Cardiac septum (tissue), 1 donor: ENCODE results near the gene TGFB2. TPM values are rescaled to one million over a fixed set of nuclear protein-coding genes. Genes with fewer than 3 reads are reported as not detected.

ENCODE experiments used
- DNase-seq: peaks from one replicate; pipeline ENCODE4 v3.0.0-alpha.2; 2020; ENCODE audit warnings: low spot score
- intact Hi-C: fragments of 100-400 bp; cut with DNase I; formaldehyde crosslinking; loops from one replicate; pipeline ENCODE4 v1.14.0; 2022
- total RNA-seq: library from RNA; stranded (reverse); fragmentation: NEBNext Ultra II Directional; extraction: Animal tissue kit (Norgen Biotek cat#: 25700); gene quantifications from one replicate; pipeline ENCODE4 v1.2.1, GENCODE V29; 2021
- donor health status: DM: no; HTN: no; CAD: no.

TGFB2 gene
- total RNA-seq, 1 donor from 2014 or later, result 40.5 TPM

DNA sequence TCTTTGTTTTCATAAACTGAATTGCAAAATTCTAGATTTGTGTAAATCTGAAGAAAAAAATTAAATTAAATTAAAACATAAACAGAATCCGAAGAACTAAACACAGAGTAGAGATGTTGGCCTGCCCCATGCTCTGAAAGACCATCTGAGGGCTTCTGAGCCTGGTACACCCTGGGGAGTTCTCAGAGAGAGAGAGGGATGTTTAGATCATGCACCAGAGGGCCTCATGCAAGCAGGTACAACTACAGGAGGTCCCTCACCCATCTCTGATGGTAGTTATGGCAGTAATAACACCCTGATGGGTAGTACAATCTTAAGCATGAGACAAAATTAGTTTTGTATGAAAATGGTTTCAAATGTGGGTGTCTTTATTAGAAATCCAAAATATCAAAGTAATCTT is 127.7 kb downstream of the TGFB2 start:
- intact Hi-C loops, result loop anchor here (10.0 kb wide), 1 partner anchor 702 kb away; the partner anchor contains the start of gene LYPLAL1
- no peak for DNase-seq

DNA sequence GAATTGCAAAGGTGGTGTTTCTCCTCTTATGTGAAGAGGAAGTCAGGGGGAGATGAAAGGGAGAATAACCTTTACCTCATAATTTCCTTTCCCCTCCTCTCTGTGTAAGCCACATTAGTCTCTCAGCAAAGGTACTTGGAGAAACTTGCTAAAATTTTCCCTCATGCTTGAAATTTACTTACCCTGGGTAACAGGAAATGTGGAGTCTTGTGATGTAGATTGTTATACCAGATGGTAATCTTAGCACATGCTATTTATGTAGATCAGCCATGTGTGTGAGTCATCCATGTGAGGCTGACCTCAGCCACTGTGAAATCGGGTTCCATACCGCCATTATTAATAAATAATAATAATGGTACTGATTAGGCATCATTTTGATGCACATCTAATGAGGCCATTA is 128.4 kb downstream of the TGFB2 start:
- intact Hi-C loops, result loop anchor here (10.0 kb wide), 1 partner anchor 701 kb away; the partner anchor contains the start of gene LYPLAL1
- DNase-seq, result no peak

DNA sequence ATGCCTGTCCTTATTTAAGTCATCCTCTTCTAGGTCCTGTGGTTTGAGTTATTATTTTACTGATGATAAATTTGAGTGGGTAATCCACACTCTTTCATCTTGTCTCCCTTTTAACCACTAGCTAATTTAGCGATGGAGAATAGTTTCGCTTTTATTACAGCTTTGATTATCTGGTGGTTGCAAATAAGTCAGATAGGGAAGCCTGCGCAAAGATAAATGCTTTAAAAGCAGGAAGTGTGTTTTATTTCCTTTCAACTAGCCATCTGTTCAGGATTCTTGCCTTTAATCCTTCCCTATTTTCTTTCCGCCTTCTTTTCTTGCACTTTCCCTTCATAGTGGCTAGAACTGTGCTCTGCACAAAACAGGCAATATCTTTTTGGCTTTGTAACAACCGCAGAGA is 129.0 kb downstream of the TGFB2 start:
- intact Hi-C loops, result loop anchor here (10.0 kb wide), 1 partner anchor 701 kb away; the partner anchor contains the start of gene LYPLAL1
- no peak for DNase-seq

DNA sequence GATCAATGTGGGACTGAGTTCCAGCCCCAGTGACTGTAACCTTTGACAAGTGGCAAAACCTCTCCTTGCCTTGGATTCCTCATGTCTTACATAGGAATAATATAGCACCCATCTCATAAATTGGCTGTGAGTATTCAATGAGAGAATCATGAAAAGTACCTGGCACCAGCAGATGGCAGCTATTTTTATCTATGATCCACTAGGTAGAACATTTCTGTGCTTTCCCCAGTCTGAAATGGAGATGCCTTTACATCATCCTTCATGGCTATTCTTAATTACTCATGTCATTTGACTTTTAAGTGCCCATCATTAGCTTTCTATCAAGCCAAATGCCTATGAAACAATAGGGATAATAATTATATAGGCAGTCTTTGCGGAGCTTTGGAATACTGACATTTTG is 130.1 kb downstream of the TGFB2 start:
- DNase-seq, result no peak
- intact Hi-C loops, result loop anchor here (5.0 to 10.0 kb wide), 2 partner anchors 128 to 700 kb away; partner anchors contain the start of genes LYPLAL1 and TGFB2

DNA sequence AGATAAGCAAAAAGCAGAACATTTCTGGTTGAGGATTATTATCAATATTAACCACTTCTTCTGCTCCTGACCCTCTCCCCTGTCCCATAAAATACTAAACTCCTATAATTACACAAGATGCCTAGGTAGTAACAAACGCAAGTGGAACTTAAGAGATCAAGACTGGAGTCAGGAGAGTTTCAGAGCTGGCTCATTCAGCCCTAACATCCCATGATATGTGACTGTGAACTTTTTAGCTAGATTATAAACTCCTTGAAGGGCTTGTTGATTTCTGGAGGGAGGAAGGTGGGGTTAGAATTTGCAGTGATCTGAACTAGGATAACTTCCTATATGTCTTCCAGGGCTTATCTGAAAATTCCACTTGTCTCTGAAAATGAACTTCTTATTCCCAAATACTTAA is 130.6 kb downstream of the TGFB2 start:
- intact Hi-C loops, result loop anchor here (5.0 to 10.0 kb wide), 2 partner anchors 128 to 699 kb away; partner anchors contain the start of genes LYPLAL1 and TGFB2

DNA sequence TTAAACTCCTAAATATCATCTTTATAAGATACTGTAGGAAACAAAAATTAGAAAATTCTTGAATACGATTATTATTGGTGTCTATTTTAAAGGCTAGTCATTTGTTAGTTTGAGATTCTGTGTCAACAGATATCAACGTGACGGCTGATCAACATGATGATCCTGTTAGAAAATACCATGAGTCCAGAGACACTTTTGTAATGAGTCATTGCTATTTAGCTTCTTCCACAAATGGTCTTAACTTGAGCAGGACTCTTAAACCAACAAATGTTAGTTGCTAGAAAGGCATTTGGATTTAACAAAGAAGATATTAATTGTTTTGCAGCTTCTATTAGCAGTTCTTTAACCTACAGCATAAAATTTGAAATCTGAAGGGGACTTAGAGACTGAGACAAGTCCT is 131.2 kb downstream of the TGFB2 start:
- intact Hi-C loops, result loop anchor here (5.0 to 10.0 kb wide), 2 partner anchors 129 to 698 kb away; partner anchors contain the start of genes LYPLAL1 and TGFB2
- DNase-seq, result no peak

More for the DNA sequence above, 130.6 kb downstream of the TGFB2 start:
- no peak for DNase-seq

DNA sequence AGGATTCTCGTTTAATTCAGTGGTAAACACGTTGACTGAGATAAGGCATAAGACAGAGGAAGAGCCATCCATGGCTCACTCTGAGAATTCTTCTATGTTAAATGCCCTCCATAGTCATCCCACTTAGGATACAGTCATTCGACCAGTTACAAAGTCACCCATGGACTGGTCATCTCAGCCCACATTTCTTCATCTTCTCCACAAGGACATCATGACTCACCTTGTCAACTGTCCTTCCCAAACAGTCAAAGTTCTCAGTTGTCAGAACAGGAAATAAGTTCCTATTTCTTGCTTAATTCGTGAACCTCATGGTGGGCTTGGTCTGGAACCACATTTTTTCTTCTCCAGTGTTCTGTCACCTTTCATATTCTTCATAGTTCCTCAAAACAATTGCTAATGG is 133.2 kb downstream of the TGFB2 start:
- DNase-seq, result no peak
- intact Hi-C loops, result loop anchor here (5.0 to 10.0 kb wide), 2 partner anchors 131 to 696 kb away; partner anchors contain the start of genes LYPLAL1 and TGFB2

DNA sequence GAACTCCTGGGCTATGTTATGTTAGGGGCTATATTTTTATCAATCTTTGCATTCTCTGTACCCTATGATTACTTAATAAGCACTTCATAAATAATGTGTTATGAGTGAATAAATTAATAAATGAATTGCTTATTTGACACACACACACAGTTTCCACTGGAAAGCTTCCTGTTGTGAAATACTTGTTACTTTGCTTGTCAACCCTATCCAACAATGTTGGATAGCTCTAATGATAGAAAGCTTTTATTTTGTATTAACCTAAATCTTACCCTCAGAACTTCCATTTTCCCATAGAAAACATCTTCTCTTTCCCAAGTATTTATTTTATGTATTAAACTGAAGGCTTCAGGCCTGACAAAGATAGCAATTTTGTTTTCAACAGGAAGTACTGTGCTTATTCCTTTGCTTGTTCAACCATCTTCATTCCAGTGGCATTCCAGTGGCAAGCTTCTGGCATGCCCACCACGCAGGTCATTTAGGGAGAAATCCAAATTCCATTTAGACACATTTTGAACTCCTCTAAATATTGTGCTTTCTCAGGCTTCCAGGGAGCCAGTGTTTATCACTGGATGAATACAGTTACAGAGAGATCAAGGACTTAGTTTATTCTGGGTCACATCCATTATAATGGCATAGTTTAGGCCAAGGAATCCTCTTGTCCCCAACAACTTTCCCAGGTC is 134.4 kb downstream of the TGFB2 start:
- intact Hi-C loops, result loop anchor here (2.0 to 10.0 kb wide), 3 partner anchors 132 to 695 kb away; partner anchors contain the start of genes LYPLAL1 and TGFB2
- no peak for DNase-seq

DNA sequence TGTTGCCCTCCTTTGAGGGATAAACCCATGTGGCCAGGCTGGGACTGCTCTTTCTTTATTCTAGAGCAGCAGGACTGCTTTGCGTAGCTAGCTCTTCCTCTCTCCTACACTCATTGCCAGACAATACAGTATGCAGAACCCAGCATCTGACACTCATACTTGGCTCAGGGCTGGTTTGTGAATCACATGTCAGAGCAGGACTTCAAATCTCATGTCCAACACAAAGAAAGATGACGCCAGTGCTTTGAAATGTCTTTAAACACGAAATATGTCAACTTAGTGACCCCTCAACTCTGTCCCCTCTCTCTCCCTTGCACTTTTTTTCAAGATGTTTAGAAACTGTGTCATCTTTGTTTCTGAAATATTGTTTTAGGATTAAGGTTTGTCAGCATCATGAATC is 135.0 kb downstream of the TGFB2 start:
- intact Hi-C loops, result loop anchor here (2.0 kb wide), 1 partner anchor 331 kb away; no protein-coding TSS in a partner anchor
- no peak for DNase-seq

DNA sequence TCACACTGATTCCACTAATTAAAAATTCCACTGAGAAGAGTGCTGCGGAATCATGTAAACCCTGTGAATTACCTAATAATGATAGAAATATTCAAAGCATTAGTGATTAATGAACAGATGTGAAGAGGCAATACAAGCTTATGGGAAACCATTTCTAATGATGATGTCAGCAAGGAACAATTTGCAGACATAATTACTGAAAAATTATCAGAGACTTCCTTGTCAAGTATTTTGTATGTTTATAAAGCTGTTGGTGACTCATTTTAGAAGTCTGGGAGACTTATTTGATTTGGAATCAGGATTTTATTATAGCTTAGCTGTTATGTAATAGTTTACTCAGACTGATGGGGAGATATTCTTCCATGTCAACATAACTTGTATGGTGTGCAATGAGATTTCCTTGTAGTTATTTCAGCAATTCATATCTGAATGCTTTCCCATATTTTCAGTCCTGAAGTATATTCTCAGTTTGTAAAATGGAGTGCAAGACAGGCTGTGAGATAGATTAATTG is 135.5 kb downstream of the TGFB2 start:
- intact Hi-C loops, result loop anchor here (2.0 kb wide), 1 partner anchor 330 kb away; no protein-coding TSS in a partner anchor
- DNase-seq, result no peak

DNA sequence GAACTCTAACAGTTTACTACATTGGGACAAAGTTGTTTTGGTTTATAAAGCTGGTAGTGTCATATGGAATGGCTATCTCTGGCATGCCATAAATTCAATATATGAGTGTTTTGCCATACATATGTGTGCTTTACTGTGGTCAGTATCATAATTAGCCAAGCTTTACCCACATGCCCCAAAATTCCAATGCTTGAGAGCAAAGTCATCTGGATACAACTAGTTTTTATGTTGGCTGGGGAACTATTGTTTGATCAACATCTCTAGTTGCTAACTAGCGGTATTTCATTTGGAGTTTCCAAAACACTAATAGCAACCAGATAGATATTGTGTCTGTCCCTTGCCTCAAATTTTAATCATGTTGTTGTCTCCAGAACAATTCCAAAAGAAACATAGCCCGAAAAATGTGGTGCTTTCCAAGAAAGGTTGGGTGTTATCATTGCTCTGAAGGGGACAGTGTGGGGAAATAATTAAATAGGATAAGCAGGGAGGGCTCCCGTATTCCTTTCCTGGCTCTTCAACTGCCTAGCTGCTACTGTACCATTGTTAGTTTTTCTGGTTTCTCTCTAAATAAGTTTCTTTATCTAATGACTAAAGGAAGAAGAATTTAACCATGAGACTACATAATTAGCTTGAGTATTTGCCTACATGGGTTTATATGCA is 136.1 kb downstream of the TGFB2 start:
- intact Hi-C loops, result loop anchor here (2.0 kb wide), 1 partner anchor 330 kb away; no protein-coding TSS in a partner anchor
- no peak for DNase-seq

DNA sequence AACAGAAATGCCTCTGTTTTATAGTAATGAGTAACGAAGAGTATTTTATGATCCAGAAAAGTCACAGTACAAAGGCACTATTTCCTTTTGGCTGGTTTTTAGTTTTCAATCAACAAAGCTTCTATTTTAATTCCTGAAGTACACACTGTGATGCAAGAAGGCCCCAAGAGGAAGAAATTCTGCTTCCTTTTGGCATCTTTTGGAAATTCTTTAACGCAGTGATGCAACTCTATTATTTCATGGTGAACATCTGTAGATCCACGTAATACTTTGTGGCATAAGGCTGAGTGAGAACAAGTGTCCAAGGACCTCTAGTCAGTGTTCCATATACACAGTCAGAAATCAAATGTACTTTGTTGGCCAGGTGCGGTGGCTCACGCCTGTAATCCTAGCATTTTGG is 137.5 kb downstream of the TGFB2 start:
- DNase-seq, result no peak

DNA sequence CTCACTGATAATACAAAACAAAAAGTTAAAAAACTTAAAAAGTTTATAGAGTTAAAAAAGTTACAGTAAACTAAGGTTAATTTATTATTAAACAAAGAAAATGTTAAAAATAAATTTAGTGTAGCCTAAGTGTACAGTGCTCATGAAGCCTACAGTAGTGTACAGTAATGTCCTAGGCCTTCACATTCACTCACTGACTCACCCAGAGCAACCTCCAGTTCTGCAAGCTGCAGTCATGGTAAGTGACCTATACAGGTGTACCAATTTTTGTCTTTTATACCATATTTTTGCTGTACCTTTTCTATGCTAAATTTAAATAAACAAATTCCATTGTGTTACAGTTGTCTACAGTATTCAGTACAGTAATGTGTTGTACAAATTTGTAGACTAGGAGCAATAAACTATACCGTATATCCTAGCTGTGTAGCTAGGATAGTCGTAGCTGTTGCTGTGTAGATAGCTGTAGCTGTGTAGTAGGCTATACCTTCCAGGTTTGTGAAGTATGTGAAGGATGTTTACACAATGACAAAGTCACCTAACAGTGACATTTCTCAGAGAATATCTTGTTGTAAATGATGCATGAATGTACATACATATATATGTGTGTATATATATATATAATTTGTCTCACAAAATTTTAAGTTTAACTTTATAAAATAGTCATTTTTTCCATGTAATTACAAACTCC is 140.2 kb downstream of the TGFB2 start:
- intact Hi-C loops, result no loop called here
- no peak for DNase-seq

More for the DNA sequence above, 137.5 kb downstream of the TGFB2 start:
- intact Hi-C loops, result no loop called here

DNA sequence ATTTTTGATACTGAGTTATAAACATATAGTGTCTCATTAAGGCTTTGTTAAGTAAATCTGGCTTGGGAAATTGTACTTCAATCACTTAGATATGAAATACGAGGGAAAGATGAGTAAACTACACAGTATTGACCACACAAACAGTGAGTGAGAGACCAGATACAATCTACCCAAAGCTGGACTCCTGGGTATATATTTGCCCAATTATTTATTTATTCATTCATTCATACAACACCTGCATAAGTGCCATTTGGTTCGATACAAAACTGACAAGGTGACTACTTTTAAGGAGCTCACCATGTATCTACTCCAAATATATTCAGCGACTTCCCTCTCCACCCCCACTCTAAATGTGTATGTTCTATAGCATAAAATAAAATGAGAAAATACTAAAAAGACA is 143.4 kb downstream of the TGFB2 start:
- intact Hi-C loops, result no loop called here
- no peak for DNase-seq

DNA sequence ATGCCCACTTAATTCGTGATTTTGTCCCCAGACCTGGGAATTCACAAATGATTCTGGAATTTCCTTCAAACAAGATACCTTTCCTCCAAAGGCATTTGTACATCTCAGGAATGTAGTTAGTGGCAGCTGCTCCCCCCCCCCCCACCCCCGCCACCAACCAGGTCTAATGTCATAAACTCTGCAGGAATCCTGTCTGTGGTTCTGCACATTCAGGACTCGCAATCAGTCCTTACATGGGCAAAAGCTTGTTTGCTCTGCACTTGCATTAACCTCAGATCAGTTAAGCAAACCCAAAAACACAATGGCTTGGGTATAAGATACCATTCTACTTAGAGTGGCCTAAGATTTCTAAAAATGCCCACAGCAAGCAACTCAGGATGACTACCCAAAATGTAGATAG is 143.8 kb downstream of the TGFB2 start:
- DNase-seq, result no peak
- intact Hi-C loops, result no loop called here

DNA sequence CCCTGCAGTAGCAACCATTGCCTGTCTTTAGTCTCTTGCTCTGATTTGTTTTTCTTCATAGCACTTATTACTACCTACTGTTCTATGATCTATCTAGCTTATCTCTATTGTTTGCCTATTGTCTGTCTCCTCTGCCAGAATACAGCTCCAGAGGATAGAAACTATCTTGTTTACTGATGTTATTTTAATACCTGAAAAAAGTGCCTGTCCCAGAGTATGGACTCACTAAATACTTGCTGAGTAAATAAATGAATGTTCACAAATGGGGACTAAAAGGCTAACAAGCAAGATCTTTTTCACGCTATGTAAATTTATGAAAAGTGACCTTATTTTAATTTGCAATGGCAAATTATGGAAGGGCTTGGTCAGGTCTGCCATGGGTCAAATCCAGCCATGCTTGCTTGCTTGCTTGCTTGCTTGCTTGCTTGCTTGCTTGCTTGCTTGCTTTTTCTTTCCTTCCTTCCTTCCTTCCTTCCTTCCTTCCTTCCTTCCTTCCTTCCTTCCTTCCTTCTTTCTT is 145.3 kb downstream of the TGFB2 start:
- DNase-seq, result no peak
- intact Hi-C loops, result no loop called here

DNA sequence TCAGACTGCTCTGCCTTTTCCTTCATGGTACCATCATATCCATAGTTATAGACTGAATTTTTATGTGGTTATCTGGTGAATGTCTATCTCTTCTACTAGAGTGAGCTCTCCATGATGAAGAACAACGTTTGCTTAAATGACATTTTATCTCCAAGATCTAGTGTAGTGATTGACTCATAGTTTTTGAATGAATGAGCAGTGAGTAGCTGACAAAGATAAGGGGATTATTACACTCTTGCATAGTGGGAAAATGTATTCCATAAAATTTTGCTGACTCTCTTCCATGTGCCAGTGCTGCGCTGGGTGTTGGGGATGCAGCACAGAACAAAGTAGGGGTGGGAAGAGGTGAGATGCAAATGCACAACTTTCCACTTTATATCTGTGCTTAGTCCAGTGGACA is 147.7 kb downstream of the TGFB2 start:
- DNase-seq, result no peak
- intact Hi-C loops, result no loop called here

DNA sequence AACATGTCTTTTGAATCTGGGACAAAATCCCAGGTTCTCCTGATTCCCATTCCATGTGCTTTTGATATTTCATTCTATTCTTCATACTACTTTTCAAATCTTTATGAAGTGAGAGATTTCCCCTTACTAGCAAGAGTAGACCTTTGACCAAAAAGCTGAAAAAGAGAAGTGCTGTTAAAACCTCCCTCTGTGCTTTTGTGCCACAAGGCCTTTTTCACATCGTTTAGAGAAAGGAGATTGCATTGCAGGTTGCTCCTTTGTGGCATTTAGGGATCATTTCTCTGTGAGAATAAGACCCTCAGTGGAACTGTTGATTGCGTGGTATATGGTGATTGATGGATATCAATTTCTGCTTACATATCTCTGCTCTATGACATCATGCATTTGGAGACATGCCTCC is 148.8 kb downstream of the TGFB2 start:
- intact Hi-C loops, result no loop called here
- no peak for DNase-seq
